Measurements from ENCODE around the gene PARD6G. TPM values are rescaled to one million over a fixed set of nuclear protein-coding genes. Genes with fewer than 3 reads are reported as not detected.

PARD6G gene
- total and polyA plus RNA-seq, 2 of the 13 experiments (the other 11 are each of a cell fraction or from before 2014, with no cell fraction given) = 3.6 to 7.4 TPM

DNA sequence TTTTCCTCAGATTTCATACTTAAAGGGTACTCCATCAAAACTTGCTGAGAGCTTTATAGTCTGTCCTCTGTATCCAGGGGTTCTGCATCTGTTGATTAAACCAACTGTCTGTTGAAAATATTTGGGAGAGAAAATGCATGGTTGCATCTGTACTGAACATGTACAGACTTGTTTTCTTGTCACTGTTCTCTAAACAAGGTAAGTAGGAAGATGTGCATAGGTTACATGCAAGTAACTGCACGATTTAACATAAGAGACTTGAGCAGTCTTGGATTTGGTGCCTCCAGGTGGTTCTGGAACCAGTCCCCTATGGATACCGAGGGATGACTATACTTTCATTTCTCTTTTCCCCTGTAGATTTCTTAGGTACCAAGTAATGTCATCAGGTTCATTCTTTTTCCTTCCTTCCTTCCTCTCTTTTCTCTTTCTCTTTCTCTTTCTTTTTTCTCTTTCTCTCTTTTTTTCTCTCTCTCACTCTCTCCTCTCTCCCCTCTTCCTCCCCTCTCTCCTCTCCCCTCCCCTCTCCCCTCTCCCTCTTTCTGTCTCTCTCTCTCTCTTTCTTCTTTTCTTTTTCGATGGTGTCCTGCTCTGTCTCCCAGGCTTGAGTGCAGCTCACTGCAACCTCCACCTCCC lies 115.0 kb downstream of the PARD6G start:
- ChIA-PET POLR2A (no interaction called here), CTCF (ENCODE audit: low intra/inter-chr PET ratio, low total read pairs) (no interaction called here)
- Histone ChIP-seq H2AFZ (ENCODE audit: low read length) (no peak overlapping the region), H3K9me3 (ENCODE audit: low read length) (no peaks in the 10 kb centered on the region), H3K79me2 (ENCODE audit: insufficient read depth, low read length) (peaks cover 46% of the 10 kb centered on the region), H3K27ac (ENCODE audit: extremely low read length, insufficient read depth, low read length) (no peak overlapping the region), H3K36me3 (replicated peaks in 1 of 2; ENCODE audit: control insufficient read depth in 1 of 2, insufficient read depth in 2 of 2, low read length in 2 of 2) (peaks cover 36 to 70% of the 10 kb centered on the region in 2 experiments), H3K4me1 (ENCODE audit: insufficient read depth, low read length) (peaks cover 6% of the 10 kb centered on the region), H3K4me2 (ENCODE audit: low read depth, low read length) (no peak overlapping the region), H4K20me1 (ENCODE audit: insufficient read depth, low read length) (peaks cover 23% of the 10 kb centered on the region), H3K4me3 (replicated peaks in 1 of 3; ENCODE audit: insufficient read depth in 1 of 3, low read depth in 2 of 3, low read length in 3 of 3) (no peak overlapping the region), H3K27me3 (ENCODE audit: control insufficient read depth in 1 of 2, insufficient read depth in 2 of 2, low read length in 2 of 2) (no peaks in the 10 kb centered on the region), H3K9ac (ENCODE audit: insufficient read depth, low read depth, low read length) (no peak overlapping the region)
- TF ChIP-seq PPARG (CRISPR knock-in tag; conservative IDR thresholded peaks at IDR 0.05) = no peak
- TF ChIP-seq HNF4A (CRISPR knock-in tag; IDR thresholded peaks at IDR 0.05) = no peak
- TF ChIP-seq HNF4G (IDR thresholded peaks at IDR 0.05; ENCODE audit: borderline replicate concordance, low read depth, low read length) = no peak
- TF ChIP-seq HNF4G (CRISPR knock-in tag; IDR thresholded peaks at IDR 0.05; ENCODE audit: borderline replicate concordance, low read depth) = no peak
- TF ChIP-seq KLF11 (CRISPR knock-in tag; IDR thresholded peaks at IDR 0.05) = no peak
- no peak for TF ChIP-seq PRPF4 (IDR thresholded peaks at IDR 0.05; ENCODE audit: low read depth, low read length, poor library complexity, severe bottlenecking)
- TF ChIP-seq ZNF552 (CRISPR knock-in tag; IDR thresholded peaks at IDR 0.05; ENCODE audit: borderline replicate concordance) = no peak
- no peak for TF ChIP-seq KDM5A (IDR thresholded peaks at IDR 0.05; ENCODE audit: borderline replicate concordance, low read length)
- TF ChIP-seq TBX3 (IDR thresholded peaks at IDR 0.05; ENCODE audit: borderline replicate concordance) = no peak
- no peak for TF ChIP-seq ZNF792 (CRISPR knock-in tag; IDR thresholded peaks at IDR 0.05)
- TF ChIP-seq, protein P1, sequence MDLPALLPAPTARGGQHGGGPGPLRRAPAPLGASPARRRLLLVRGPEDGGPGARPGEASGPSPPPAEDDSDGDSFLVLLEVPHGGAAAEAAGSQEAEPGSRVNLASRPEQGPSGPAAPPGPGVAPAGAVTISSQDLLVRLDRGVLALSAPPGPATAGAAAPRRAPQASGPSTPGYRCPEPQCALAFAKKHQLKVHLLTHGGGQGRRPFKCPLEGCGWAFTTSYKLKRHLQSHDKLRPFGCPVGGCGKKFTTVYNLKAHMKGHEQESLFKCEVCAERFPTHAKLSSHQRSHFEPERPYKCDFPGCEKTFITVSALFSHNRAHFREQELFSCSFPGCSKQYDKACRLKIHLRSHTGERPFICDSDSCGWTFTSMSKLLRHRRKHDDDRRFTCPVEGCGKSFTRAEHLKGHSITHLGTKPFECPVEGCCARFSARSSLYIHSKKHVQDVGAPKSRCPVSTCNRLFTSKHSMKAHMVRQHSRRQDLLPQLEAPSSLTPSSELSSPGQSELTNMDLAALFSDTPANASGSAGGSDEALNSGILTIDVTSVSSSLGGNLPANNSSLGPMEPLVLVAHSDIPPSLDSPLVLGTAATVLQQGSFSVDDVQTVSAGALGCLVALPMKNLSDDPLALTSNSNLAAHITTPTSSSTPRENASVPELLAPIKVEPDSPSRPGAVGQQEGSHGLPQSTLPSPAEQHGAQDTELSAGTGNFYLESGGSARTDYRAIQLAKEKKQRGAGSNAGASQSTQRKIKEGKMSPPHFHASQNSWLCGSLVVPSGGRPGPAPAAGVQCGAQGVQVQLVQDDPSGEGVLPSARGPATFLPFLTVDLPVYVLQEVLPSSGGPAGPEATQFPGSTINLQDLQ (CRISPR knock-in tag; IDR thresholded peaks at IDR 0.05) = no peak
- no peak for TF ChIP-seq NFKBIZ (CRISPR knock-in tag; IDR thresholded peaks at IDR 0.05)
- TF ChIP-seq, protein P2, sequence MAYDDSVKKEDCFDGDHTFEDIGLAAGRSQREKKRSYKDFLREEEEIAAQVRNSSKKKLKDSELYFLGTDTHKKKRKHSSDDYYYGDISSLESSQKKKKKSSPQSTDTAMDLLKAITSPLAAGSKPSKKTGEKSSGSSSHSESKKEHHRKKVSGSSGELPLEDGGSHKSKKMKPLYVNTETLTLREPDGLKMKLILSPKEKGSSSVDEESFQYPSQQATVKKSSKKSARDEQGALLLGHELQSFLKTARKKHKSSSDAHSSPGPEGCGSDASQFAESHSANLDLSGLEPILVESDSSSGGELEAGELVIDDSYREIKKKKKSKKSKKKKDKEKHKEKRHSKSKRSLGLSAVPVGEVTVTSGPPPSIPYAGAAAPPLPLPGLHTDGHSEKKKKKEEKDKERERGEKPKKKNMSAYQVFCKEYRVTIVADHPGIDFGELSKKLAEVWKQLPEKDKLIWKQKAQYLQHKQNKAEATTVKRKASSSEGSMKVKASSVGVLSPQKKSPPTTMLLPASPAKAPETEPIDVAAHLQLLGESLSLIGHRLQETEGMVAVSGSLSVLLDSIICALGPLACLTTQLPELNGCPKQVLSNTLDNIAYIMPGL (CRISPR knock-in tag; IDR thresholded peaks at IDR 0.05; ENCODE audit: borderline replicate concordance in 1 of 2, low read depth in 1 of 2) = no peak
- DNase-seq (ENCODE audit: low spot score) (no peak), FAIRE-seq (no peak), ATAC-seq (no peak)
- WGBS (ENCODE audit: low lambda C conversion rate) = 98% methylated on average over 3 of the region's 3 CpGs
- no TSS peak for BruUV-seq (replicated peaks)
- intact Hi-C loops (cut with micrococcal nuclease; ENCODE audit: unreplicated experiment) = no loop called here
- in situ Hi-C loops (cut with HindIII; ENCODE audit: extremely low pct_ligation_motif_present, low pct_unique_long_range_greater_than_20kb) = no loop called here

Measured in HepG2 (cell line).